Stimulated activated CD4-positive, alpha-beta T cell treated with anti-CD3 and anti-CD28 coated beads, Interleukin-12 subunit alpha, Interleukin-12 subunit beta, amount 100 ng/mL, for 4 hours (primary cell): Measurements from ENCODE around the gene ADGRE3.
"Not testable (repeated sequence)": the region's sequence is repeated elsewhere in the genome, so short reads cannot be mapped to it uniquely, and the experiment has no call there.

ENCODE experiments used
- DNase-seq: peaks from one replicate; pipeline ENCODE4 v3.0.0-alpha.2; 2020

Gene ADGRE3

DNA sequence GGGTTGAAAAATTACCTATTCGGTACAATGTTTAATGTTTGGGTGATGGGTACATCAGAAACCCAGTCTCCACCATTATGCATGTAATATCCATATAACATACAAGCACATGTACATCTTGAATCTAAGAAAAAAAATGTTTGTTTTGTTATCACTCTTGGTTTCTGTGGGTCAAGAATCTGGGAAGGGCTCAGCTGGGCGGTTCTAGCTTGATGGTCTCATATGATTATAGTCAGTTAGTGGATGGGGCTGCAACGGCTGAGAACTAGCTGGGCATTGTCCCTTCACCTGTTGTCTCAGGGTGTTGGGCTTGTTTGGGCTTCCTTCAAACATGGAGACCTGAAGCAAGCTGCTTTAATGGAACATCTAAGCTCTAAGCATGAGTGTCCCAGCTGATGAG lies 4.7 kb downstream of the ADGRE3 start:
- no peak for DNase-seq

DNA sequence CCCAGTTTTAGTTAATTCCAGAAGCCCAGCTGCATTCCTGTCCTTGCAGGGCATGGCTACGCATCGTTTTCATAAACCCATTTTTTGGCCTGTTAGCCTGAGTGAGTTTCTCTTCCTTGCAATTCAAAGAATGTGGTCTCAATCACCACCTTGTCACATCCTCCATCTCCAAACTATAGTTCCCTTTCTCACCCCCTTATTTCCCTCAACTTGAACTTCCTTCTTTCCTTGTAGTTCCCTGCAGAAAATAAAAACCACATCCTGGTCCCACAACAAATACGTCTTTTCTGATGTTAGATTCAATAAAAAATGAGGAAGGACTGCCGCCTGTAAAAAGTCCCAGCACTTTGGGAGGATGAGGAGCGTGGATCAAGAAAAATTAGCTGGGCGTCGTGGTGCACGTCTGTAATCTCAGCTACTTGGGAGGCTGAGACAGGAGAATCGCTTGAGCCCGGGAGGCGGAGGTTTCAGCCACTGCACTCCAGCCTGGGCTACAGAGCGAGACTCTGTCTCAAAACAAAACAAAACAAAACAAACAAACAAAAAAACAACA lies 13.2 kb downstream of the ADGRE3 start:
- DNase-seq: no peak

DNA sequence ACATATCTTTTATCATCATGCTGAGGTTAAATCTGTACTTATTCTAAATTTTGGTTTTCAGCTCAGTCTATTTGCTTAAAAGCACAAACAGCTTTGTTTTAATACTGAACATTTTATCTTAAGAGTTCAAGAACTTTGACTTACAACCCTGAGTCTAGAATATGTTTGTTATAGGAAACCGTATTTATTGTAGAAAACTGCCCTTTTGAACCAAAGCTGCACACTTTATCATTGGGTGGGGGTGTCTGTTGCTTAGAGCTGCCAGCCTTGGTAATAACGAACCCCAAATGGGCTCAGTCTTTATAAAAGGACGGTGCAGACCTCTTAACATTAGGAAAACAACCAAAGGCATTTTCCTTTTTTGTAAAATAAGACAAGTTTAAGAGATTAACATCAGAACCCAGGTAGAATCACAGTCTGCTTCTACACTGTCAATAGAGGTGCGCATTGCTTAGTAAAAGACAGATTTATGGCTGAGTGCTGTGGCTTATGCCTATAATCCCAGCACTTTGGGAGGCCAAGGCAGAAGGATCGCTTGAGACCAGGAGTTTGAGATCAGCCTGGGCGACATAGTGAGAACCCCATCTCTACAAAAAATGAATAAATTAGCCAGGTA lies 14.7 kb downstream of the ADGRE3 start:
- DNase-seq: no peak

DNA sequence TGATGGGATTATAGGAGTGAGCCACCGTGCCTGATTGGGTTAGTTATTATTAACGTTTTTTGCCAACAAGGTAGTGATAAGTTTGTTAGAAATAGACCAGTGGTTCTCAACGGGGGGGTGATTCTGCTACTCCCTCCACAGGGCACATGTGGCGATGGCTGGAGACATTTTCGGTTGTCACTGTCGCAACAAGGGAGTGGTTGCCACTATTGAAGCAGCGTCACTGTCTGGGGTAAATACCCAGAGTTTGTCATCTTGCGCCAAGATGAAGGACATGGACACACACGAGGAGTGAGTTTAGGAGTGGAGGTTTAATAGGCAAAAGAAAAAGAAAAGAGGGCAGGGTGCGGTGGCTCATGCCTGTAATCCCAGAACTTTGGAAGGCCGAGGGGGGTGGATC lies 18.9 kb downstream of the ADGRE3 start:
- DNase-seq: no peak

DNA sequence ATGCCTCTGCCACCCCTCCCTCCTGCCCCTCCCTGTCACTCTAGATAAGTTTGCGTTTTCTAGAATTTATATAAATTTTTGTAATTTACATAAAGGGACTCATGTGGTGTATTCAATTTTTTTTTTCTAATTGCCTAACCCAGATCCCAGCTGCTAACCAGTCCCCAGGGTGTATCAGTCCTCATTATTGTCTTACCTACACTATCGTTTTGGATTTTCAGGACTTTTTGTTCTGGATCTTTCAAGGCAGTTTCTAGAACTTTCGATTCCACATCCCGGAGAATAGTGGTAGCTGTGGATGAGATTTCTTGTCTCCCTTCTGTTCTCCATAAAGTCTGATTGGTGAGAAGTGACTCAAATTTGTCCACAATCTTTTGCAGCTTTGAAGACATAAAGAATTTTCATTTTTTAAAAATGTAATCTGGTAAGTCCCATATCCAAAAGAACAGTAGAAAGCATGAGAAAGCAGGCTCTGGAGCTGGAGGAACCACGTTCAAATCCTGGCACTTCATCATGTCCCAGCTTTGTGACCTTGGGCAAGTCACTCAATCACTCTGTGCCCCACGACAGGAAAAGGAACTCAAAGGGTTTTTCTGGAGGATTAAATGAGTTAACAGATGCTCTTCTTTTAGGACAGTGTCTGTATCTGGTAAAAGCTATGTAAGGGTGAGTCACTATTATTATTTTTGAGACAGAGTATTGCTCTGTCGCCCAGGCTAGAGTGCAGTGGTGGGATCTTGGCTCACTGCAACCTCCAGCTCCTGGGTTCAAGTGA lies 19.7 kb downstream of the ADGRE3 start:
- DNase-seq: no peak

DNA sequence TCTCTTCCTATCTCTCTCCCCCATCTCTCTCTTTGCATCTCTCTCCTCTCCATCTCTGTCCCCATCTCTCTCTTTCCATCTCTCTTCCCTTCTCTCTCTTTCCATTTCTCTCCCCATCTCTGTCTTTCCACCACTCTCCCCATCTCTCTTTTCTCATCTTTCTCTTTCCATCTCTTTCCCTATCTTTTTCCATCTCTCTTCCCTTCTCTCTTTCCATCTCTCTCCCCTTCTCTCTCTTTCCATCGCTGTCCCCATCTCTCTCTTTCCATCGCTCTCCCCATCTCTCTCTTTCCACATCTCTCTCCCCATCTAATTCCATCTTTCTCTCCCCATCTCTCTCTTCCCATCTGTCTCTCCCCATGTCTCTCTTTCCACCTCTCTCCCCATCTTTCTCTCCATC lies 24.5 kb downstream of the ADGRE3 start:
- no peak for DNase-seq

DNA sequence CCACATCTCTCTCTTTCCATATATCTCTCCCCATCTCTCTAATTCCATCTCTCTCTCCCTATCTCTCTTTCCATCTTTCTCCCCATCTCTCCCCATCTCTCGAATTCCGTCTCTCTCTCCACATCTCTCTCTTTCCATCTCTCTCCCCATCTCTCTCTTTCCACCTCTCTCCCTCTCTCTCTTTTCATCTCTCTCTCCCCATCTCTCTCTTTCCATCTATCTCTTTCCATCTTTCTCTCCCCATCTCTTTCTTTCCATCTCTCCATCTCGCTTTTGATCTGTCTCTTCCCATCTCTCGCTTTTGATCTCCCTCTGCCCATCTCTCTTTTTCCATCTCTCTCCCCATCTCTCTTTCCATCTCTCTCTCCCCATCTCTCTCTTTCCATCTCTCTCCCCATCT lies 25.6 kb downstream of the ADGRE3 start:
- DNase-seq: no peak

DNA sequence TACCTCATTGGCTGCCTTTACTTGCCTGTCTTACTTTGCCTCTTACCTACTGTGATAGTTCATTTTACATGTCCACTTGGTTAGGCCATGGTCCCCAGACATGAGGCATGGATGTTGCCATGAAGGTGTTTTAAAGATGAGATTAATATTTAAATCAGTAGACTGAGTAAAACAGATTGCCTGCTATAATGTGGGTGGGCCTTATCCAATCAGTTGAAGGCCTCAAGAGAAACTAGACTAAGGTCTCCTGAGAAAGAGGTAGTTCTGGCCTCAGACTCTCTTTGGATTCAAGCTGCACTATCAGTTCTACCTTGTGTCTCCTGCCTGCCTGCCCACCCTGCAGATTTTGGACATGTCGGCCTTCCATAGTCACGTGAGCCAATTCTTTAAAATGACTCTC lies 26.1 kb downstream of the ADGRE3 start:
- DNase-seq: no peak

DNA sequence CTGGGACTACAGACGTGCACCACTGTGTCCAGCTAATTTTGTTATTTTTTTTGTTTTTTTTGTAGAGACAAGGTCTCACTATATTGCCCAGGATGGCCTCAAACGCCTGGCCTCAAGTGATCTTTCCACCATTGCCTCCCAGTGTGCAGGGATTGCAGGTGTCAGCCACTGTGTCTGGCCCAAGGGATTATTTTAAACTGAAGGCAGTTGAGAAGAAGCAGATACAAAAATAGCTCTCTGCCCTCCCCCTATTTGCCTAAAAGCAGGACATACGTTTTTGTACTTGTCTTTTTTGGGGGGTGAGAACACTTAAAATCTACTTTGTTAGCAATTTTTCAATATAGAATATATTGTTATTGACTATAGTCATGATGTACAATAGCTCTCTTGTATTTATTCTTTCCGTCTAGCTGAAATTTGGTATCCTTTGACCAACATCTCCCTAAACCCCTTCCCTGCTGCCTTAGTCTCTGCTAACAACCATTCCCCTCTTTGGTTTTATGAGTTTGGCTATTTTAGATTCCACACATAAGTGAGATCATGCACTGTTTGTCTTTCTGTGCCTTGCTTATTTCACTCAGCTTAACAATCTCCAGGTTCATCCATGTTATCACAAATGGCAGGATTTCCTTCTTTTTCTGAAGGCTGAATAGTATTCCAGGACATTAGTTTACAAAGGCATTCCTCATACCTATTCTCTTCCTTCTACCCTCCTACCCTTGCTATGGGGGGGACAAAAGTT lies 34.9 kb downstream of the ADGRE3 start:
- DNase-seq: no peak

DNA sequence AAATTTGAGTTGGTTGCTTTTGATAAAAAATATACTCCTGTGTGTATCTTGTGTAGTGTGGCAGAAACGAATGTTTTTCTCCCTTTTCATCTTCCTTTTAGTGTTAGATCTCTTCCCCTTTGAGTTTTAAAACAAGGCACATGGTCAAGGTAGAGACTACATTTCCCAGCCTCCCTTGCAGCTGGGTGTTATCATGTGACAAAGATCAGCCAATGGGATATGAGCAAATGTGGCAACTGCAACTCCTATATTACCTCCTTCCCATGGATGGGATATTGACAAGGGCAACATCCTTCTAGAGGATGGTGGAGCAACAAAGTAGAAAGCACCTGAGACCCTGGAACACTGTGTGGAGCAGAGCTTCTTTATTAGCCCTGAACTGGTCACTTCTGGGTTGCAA lies 42.4 kb downstream of the ADGRE3 start:
- no peak for DNase-seq

DNA sequence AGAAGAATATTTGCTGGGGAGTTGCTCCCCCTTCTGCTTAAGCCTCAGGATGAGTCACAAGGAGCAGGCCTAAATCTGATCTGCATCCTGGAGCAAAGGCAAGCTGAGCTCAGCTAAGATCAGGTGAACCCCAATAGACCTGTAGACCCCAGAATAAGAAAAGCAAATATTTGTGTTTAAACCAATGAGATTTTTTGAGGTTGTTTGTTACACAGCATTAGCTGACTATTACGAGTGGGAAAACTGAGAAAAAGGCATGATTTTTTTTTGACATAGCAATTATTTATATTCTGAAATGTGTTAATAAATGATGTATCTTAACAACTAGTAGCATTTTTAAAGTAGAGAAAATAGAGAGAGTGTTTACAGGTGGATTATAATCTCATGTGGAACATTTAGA lies 45.1 kb downstream of the ADGRE3 start:
- no peak for DNase-seq

DNA sequence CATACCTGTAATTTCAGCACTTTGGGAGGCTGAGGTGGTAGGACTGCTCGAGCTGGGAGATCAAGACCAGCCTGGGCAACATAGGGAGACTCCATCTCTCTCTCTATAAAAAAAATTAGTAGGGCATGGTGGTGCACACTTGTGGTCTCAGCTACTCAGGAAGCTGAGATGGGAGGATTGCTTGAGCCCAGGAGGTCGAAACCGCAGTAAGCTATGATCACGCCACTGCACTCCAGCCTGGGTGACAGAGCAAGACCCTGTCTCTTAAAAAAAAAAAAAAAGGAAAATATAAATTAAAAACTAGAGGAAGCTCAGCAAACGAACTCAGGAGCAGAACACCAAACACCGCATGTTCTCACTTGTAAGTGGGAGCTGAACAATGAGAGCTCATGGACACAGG lies 50.2 kb downstream of the ADGRE3 start:
- DNase-seq: not testable (repeated sequence)

DNA sequence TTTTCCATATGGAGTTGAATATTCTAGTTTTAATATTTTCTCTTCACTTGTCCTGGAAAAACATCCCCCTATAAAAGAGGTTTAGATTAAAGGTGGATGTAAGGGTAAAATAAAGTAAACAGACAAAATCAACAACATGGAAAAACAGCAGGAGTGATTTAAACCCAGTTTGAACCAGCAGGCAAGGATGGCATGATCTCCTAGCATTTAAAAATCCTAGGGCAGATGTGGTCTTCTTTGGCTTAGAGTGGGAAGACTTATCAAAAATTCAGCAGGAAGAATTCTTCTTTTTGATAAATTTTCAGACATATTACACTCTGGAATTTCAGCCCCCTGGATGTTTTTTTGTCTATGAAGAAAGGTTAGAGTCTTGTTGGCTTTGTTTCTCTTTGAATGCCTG lies 55.2 kb downstream of the ADGRE3 start:
- DNase-seq: no peak

DNA sequence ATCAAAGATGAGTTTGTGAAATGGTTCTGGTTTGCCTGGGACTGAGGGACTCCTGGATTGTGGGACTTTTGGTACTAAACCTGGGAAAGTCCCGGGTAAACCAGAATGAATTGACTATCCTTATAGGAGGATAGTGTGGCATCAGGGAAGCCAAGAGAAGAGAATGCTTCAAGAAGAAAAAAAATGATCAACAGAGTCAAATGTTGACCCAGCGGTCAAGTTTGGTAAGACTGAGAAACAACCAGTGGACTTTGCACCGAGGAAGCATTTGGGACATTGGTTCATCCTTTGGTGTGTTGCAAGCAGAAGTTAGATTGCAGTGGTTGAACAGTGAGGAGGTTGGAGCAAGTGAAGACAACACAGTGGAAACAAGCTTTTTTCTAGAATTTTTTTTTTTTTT lies 58.2 kb downstream of the ADGRE3 start:
- no peak for DNase-seq

DNA sequence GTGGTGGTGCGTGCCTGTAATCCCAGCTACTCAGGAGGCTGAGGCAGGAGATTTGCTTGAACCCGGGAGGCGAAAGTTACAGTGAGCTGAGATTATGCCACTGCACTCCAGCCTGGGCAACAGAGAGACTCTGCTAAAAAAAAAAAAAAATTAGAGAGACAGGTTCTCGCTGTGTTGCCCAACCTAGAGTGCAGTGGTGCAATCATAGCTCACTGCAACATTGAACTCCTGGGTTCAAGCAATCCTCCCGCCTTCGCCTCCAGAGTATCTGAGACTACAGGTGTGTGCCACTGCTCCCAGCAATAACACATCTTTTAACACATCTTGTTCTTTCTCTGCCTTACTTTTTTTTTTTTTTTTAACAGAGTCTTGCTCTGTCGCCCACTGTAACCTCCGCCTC lies 59.0 kb downstream of the ADGRE3 start:
- DNase-seq: no peak

DNA sequence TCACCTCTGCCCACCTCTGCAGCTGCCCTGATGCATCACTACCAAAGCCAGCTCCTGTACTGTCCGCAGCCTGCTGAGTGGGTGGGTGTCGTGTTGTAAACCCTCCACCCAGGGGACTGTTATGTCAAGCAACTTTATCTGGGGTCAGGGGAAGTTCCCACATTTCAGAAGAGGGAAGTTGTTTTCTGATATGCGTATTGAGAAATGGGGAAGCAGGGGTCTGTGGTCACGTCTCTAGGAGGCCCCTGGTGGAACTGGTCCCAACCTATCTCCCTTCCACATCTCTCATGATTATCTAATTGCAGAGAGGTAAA lies 60.6 kb downstream of the ADGRE3 start:
- DNase-seq: no peak

DNA sequence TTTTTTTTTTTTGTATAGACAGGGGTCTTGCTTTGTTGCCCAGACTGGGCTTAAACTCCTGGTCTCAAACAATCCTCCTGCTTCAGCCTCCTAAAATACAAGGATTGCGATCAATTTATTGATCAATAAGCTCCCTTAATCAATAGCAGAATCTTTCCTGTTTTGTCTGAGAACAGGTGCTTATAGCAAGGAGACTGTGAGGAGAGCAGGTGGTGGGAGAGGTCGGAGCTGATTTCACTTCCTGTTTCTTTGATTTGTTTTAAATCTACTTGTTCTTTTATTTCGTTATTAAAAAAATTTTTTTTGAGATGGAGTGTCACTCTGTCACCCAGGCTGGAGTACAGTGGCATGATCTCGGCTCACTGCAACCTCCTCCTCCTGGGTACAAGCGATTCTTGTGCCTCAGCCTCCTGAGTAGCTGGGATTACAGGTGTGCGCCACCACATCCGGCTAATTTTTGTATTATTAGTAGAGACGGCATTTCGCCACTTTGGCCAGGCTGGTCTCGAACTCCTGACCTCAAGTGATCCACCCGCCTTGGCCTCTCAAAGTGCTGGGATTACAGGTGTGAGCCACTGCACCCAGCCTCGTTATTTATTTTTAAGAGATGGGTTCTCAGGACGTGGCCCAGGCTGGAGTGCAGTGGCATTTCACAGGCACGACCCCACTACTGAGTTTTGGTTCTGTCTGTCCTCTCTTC lies 61.1 kb downstream of the ADGRE3 start:
- not testable (repeated sequence) for DNase-seq

DNA sequence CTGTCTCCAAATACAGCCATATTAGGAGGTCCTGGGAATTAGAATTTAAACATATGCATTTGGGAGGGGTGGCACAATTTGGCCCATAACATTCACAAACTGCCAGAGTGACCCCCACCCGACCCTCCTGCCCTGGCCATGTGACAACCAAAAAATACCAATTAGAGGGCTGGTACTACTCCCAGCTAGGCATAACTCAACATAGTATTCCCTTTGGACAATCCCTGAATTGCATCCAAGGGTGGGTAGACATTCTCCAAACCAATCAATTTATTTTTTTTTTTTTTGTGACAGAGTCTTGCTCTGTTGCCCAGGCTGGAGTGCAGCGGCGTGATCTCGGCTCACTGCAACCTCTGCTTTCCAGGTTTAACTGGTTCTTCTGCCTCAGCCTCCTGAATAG lies 62.0 kb downstream of the ADGRE3 start:
- no peak for DNase-seq

DNA sequence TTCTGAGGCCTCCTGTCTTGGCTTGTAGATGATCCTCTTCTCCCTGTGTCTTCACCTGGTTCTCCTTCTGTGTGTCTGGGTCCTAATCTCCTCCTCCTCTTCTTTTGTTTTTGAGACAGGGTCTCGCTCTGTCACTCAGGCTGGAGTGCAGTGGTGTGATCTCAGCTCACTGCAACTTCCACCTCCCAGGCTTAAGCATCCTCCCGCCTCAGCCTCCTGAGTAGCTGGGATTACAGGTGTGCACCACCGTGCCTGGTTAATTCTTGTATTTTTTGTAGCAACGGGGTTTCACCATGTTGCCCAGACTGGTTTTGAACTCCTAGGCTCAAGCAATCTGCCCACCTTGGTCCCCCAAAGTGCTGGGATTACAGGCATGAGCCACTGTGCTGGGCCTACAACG lies 62.4 kb downstream of the ADGRE3 start:
- DNase-seq: not testable (repeated sequence)

DNA sequence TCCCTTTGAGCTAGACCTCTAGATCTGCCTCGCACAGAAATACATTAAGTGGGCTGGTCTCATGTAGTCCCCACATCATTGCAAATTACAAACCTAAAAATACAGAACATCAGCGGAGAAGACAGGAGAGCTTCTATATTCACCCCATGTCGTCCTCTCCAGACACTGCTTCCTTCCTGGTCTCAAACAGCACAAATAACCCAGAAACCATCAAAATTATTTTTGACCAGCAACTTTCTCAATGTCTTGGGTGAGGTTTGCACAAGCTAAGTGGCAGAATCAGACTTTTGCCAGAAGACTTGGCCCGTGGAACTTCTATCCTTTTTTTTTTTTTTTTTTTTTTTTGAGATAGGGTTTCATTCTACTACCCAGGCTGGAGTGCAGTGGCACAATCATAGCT lies 63.6 kb downstream of the ADGRE3 start:
- no peak for DNase-seq

DNA sequence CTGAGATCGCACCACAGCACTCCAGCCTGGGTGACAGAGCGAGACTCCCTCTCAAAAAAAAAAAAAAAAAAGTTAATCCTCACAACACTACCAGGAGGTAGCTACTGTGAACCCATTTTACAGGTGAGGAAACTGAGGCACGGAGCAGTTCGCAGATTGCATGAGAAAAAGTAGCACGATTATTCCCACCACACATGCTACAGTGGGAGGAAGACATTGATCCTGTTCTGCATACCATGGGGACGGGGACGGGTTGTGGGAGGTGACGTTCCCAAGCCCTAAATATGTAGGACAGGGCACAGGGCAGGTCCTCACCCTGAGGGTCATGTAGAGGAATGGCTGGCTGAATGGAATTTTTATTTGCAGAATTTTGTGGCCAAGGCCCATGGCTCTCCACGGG lies 68.0 kb downstream of the ADGRE3 start:
- DNase-seq: no peak

DNA sequence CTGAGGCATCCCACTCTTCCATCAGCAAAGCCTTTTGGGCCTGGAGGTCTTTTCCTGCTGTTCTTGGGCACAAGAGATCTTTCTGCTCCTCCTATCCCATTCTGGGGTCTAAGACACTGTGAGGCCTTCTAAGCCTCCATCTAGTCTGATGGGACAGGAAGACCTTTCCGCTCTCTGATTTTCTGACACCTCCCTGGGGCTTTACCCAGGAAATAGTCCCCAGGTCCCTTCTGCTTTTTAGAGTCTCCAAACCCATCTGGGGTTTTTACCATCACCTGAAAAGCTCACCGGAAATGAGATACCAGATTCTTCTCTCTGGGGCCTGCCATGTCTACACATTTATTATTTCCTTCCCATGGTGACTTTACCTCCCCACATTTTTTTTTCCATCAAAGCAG lies 70.7 kb downstream of the ADGRE3 start:
- DNase-seq: no peak

DNA sequence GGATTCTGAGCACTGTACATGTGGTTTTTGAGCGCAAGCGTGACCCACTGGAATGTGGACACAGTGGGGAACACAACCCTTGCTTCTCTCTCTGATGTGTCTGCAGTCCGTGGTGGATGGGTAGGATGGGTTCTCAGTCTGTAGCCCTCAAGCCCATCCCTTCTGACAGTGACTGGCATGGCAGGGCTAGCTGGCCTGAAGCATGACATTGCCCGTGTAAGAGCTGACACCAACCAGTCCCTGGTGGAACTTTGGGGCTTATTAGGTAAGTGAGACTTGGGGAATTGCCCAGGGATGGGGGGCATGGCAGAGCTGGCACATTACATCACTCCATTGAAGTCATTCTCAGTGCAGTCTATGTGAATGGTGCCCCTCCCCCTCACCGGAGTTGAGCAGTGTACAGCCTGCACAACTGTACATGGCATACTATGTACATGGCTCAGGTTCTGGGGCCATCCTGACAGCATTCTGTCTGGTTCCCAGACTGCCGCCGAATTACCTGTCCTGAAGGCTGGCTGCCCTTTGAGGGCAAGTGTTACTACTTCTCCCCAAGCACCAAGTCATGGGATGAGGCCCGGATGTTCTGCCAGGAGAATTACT lies 75.0 kb downstream of the ADGRE3 start:
- DNase-seq: no peak
